Measurements from ENCODE around the gene MACROD2.

DNA sequence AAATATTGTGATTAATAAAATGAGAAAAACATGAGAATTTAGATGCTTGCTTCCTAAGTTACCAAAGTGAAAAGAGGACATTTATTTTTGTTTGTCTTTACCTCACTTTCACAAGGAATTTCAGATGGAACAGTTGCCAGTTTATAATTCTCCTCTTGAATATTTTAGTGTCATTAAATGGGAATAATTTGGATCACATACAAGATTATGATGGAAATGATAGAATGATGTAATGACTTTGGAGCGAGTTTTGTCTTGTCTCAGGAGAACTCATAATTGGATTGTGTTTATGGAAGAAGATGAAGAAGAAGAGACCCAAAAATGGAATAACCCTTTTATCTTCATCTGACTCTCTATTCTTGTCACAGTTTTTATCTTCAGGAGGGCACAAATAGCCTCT, 515.0 kb downstream of the MACROD2 start:
- TF ChIP-seq, protein P1, sequence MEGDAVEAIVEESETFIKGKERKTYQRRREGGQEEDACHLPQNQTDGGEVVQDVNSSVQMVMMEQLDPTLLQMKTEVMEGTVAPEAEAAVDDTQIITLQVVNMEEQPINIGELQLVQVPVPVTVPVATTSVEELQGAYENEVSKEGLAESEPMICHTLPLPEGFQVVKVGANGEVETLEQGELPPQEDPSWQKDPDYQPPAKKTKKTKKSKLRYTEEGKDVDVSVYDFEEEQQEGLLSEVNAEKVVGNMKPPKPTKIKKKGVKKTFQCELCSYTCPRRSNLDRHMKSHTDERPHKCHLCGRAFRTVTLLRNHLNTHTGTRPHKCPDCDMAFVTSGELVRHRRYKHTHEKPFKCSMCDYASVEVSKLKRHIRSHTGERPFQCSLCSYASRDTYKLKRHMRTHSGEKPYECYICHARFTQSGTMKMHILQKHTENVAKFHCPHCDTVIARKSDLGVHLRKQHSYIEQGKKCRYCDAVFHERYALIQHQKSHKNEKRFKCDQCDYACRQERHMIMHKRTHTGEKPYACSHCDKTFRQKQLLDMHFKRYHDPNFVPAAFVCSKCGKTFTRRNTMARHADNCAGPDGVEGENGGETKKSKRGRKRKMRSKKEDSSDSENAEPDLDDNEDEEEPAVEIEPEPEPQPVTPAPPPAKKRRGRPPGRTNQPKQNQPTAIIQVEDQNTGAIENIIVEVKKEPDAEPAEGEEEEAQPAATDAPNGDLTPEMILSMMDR (IDR thresholded peaks at IDR 0.05): no peak
- no peak for TF ChIP-seq POLR2A (IDR thresholded peaks at IDR 0.05)

All from body of pancreas (tissue), 4 donors.